Liver (tissue), 9 donors: ENCODE data around the gene ECM2. TPM values are rescaled to one million over a fixed set of nuclear protein-coding genes. Genes with fewer than 3 reads are reported as not detected.

ENCODE experiments used
- DNase-seq: peaks from one replicate; pipeline ENCODE4 v3.0.0-alpha.2; 2017; ENCODE audit warnings: low spot score
- H3K27ac ChIP-seq, 2 donors: one replicate each; pipeline ENCODE4 v1.7.0; 2013; ENCODE audit warnings: inconsistent platforms in 2 of 2, low read length in 2 of 2, control low read depth in 1 of 2, low read depth in 1 of 2, mild to moderate bottlenecking in 1 of 2
- H3K27me3 ChIP-seq, 4 donors: one replicate each; pipeline versions ENCODE4 v1.6.1 to v1.7.0; 2013; ENCODE audit warnings: low read length in 3 of 4, inconsistent platforms in 1 of 4, mild to moderate bottlenecking in 1 of 4, moderate library complexity in 1 of 4; ENCODE audit not compliant: control insufficient read depth in 4 of 4, insufficient read depth in 4 of 4
- H3K36me3 ChIP-seq, 4 donors: one replicate each; pipeline versions ENCODE4 v1.6.1 to v1.7.0; 2013; ENCODE audit warnings: low read length in 3 of 4, mild to moderate bottlenecking in 3 of 4, low read depth in 1 of 4, moderate library complexity in 1 of 4; ENCODE audit not compliant: control insufficient read depth in 4 of 4, insufficient read depth in 3 of 4
- H3K4me1 ChIP-seq, 4 donors: one replicate each; pipeline versions ENCODE4 v1.6.1 to v1.7.0; 2013; ENCODE audit warnings: low read length in 3 of 4, mild to moderate bottlenecking in 3 of 4, moderate library complexity in 1 of 4; ENCODE audit not compliant: control insufficient read depth in 4 of 4, insufficient read depth in 4 of 4
- H3K4me3 ChIP-seq, 3 donors: one replicate each; pipeline versions ENCODE4 v1.6.1 to v1.7.0; 2013; ENCODE audit warnings: low read length in 3 of 3, control low read depth in 1 of 3, low read depth in 1 of 3, mild to moderate bottlenecking in 1 of 3
- H3K9ac ChIP-seq, 2 donors: one replicate each; pipeline ENCODE4 v1.7.0; 2013; ENCODE audit warnings: low read length in 2 of 2, mild to moderate bottlenecking in 2 of 2, moderate library complexity in 2 of 2, control low read depth in 1 of 2, low read depth in 1 of 2
- H3K9me3 ChIP-seq, 4 donors: one replicate each; pipeline versions ENCODE4 v1.6.1 to v1.7.0; 2013; ENCODE audit warnings: low read length in 3 of 4; ENCODE audit not compliant: control insufficient read depth in 4 of 4
- CTCF ChIP-seq: fragments of 150-350 bp; IDR thresholded peaks from 2 replicates; pipeline ENCODE4 v1.5.1; 2017; ENCODE audit warnings: improper control_type of control experiment, low read depth, low read length; ENCODE audit not compliant: missing input control
- EGR1 ChIP-seq, 2 donors: IDR thresholded peaks; 2 replicates each; pipeline ENCODE4 v1.6.1; 2016 to 2018; ENCODE audit warnings: antibody characterized with exemption in 2 of 2, low read depth in 2 of 2
- FOXA1 ChIP-seq: IDR thresholded peaks from 2 replicates; pipeline ENCODE4 v1.6.1; 2016; ENCODE audit warnings: antibody characterized with exemption
- FOXA2 ChIP-seq: IDR thresholded peaks from 2 replicates; pipeline ENCODE4 v1.6.1; 2016; ENCODE audit warnings: antibody characterized with exemption
- GABPA ChIP-seq, 2 donors: IDR thresholded peaks in 1 of 2; conservative IDR thresholded peaks in 1 of 2; 2 replicates each; pipeline ENCODE4 v1.6.1; 2016; ENCODE audit warnings: antibody characterized with exemption in 2 of 2, mild to moderate bottlenecking in 1 of 2, moderate library complexity in 1 of 2
- HNF4G ChIP-seq: IDR thresholded peaks from 2 replicates; pipeline ENCODE4 v1.6.1; 2016; ENCODE audit warnings: antibody characterized with exemption
- JUND ChIP-seq, 2 donors: IDR thresholded peaks; 2 replicates each; pipeline ENCODE4 v1.6.1; 2016; ENCODE audit warnings: antibody characterized with exemption in 2 of 2
- NR2F2 ChIP-seq: IDR thresholded peaks from 2 replicates; pipeline ENCODE4 v1.6.1; 2016; ENCODE audit warnings: antibody characterized with exemption
- RAD21 ChIP-seq, 2 donors: IDR thresholded peaks; 2 replicates each; pipeline ENCODE4 v1.6.1; 2016; ENCODE audit warnings: antibody characterized with exemption in 2 of 2, mild to moderate bottlenecking in 2 of 2
- RXRA ChIP-seq, 2 donors: IDR thresholded peaks; 2 replicates each; pipeline ENCODE4 v1.6.1; 2017 to 2018; ENCODE audit warnings: antibody characterized with exemption in 2 of 2, mild to moderate bottlenecking in 1 of 2
- SP1 ChIP-seq: IDR thresholded peaks from 2 replicates; pipeline ENCODE4 v1.6.1; 2018; ENCODE audit warnings: antibody characterized with exemption, mild to moderate bottlenecking
- TAF1 ChIP-seq: conservative IDR thresholded peaks from 2 replicates; pipeline ENCODE4 v1.6.1; 2016; ENCODE audit warnings: antibody characterized with exemption, mild to moderate bottlenecking
- YY1 ChIP-seq: IDR thresholded peaks from 2 replicates; pipeline ENCODE4 v1.6.1; 2016; ENCODE audit warnings: antibody characterized with exemption, mild to moderate bottlenecking
- WGBS: extraction: QIAGEN DNeasy Blood & Tissue Kit; methylation state at CpG from one replicate; pipeline ENCODE4 v1.1.7; 2013; 5-methylcytosine and 5-hydroxymethylcytosine counted together
- polyA plus RNA-seq, 2 donors: library from polyadenylated mRNA; stranded (reverse) in 1 of 2; unstranded in 1 of 2; fragments of 200-250 nt in 1 of 2; fragments of >200 nt in 1 of 2; fragmentation: Nextera tagmentation in 1 of 2; extraction: Ambion mirVana in 1 of 2; gene quantifications; one replicate each; pipeline versions ENCODE4 v1.2.1 to v1.2.3, GENCODE V29; 2013 to 2015
- total RNA-seq, 2 donors: library from RNA; depleted of rRNA; stranded (reverse); fragments of >200 nt; gene quantifications; one replicate each; pipeline ENCODE4 v1.2.3, GENCODE V29; 2014
- TF ChIP-seq, protein P1 (sequence below): IDR thresholded peaks from 2 replicates; pipeline ENCODE4 v1.6.1; 2016; ENCODE audit warnings: antibody characterized with exemption
- TF ChIP-seq, protein P2 (sequence below): IDR thresholded peaks from 2 replicates; pipeline ENCODE4 v1.6.1; 2016; ENCODE audit warnings: antibody characterized with exemption
- TF ChIP-seq, protein P3 (sequence below): IDR thresholded peaks from 2 replicates; pipeline ENCODE4 v1.6.1; 2016; ENCODE audit warnings: antibody characterized with exemption
- donor health status: healthy.
- donor health status: healthy.
- donor health status: healthy.
- donor health status: healthy.
- donor health status: healthy.

The ECM2 gene
- total and polyA plus RNA-seq, 4 donors, result 11.6 to 42.0 (median 15.3) TPM

DNA sequence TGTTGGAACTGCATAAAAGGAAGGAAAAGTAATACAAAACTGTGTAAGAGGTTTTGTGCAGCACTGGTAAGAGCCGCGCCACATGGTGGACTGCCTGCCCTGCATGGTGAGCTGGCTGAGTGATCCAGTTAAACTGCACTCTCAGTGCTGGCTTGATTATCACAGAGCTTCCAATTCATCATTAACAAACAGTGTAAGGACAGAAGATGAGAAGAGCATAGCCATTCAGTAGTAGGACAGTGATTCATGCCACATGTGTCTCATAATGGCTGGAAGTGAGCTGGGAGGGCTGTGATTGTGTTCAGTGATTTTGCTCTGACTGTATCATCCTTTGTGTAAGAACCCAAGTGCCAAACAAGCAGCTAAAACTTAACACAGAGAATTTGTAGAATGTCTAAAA lies 67.6 kb downstream of the ECM2 start:
- no peaks in the 10 kb centered on the region for H3K36me3 ChIP-seq
- no peak for DNase-seq
- no peak overlapping the region for H3K9ac ChIP-seq
- no peak overlapping the region for H3K27ac ChIP-seq
- H3K4me3 ChIP-seq, result no peak overlapping the region
- 97% methylated on average over 2 of the region's 2 CpGs for WGBS
- no peaks in the 10 kb centered on the region for H3K4me1 ChIP-seq
- H3K27me3 ChIP-seq, result no peaks in the 10 kb centered on the region
- TF ChIP-seq JUND (IDR thresholded peaks at IDR 0.05) (no peak), RAD21 (IDR thresholded peaks at IDR 0.05) (no peak), YY1 (no peak), FOXA1 (no peak), FOXA2 (no peak), TAF1 (no peak), NR2F2 (no peak), EGR1 (IDR thresholded peaks at IDR 0.05; ENCODE audit: low read depth in 2 of 2) (no peak), HNF4G (no peak), RXRA (IDR thresholded peaks at IDR 0.05) (no peak), GABPA (IDR thresholded peaks at IDR 0.05 in 1 of 2, conservative IDR thresholded peaks at IDR 0.05 in 1 of 2) (no peak), SP1 (no peak), CTCF (no peak)
- TF ChIP-seq, protein P1, sequence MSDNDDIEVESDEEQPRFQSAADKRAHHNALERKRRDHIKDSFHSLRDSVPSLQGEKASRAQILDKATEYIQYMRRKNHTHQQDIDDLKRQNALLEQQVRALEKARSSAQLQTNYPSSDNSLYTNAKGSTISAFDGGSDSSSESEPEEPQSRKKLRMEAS, result no peak
- TF ChIP-seq, protein P2, sequence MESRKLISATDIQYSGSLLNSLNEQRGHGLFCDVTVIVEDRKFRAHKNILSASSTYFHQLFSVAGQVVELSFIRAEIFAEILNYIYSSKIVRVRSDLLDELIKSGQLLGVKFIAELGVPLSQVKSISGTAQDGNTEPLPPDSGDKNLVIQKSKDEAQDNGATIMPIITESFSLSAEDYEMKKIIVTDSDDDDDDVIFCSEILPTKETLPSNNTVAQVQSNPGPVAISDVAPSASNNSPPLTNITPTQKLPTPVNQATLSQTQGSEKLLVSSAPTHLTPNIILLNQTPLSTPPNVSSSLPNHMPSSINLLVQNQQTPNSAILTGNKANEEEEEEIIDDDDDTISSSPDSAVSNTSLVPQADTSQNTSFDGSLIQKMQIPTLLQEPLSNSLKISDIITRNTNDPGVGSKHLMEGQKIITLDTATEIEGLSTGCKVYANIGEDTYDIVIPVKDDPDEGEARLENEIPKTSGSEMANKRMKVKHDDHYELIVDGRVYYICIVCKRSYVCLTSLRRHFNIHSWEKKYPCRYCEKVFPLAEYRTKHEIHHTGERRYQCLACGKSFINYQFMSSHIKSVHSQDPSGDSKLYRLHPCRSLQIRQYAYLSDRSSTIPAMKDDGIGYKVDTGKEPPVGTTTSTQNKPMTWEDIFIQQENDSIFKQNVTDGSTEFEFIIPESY, result no peak
- TF ChIP-seq, protein P3, sequence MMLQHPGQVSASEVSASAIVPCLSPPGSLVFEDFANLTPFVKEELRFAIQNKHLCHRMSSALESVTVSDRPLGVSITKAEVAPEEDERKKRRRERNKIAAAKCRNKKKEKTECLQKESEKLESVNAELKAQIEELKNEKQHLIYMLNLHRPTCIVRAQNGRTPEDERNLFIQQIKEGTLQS, result no peak
- H3K9me3 ChIP-seq, result no peaks in the 10 kb centered on the region

DNA sequence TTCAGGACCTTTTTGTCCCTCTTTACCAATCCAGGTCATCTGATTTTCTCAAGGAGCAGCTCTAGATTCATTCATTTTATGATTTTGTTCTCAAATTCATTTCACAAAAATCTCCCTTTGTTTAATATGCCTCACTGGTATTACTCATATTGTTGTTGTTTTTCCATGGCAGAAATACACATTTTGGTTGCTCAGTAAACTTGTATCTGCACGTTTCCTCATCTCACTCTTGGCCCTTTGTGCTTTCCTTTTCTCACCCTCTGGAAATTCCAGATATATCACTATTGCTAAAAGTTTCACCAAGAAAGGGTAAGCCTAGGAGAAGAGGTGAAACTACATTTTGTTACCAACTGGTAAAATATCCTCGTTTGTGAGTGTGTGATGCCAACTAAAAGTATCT lies 68.3 kb downstream of the ECM2 start:
- WGBS, result 93% methylated on average over 2 of the region's 2 CpGs
- H3K27me3 ChIP-seq, result no peaks in the 10 kb centered on the region
- no peaks in the 10 kb centered on the region for H3K36me3 ChIP-seq
- TF ChIP-seq FOXA2 (no peak), HNF4G (no peak), SP1 (no peak), YY1 (no peak)
- TF ChIP-seq, protein P2, result no peak
- H3K9me3 ChIP-seq, result no peaks in the 10 kb centered on the region
- DNase-seq, result no peak
- no peak overlapping the region for H3K9ac ChIP-seq
- no peak overlapping the region for H3K27ac ChIP-seq
- no peak overlapping the region for H3K4me3 ChIP-seq
- H3K4me1 ChIP-seq, result no peaks in the 10 kb centered on the region
